NCI-H146 treated with DMSO at 0.1 percent for 48 hours (cell line): ENCODE measurements around the gene EP400.
A peak's percentile ranks its signal among the peaks of the same experiment; 100 is the strongest.

Source experiments
- DNase-seq: peaks from one replicate; lab custom pipeline; 2025; ENCODE audit not compliant: unreplicated experiment; lab: John Stamatoyannopoulos, UW

The EP400 gene

GRCh38 chr12:131923260-131923659 is 26.5 kb upstream of the EP400 start:
- DNase-seq = no peak

GRCh38 chr12:131927110-131928079 is 22.3 kb upstream of the EP400 start:
- no peak for DNase-seq

GRCh38 chr12:131928080-131928710 is 21.5 kb upstream of the EP400 start:
- DNase-seq = no peak

GRCh38 chr12:131928711-131929580 is 20.8 kb upstream of the EP400 start, which contains the start of gene PUS1:
PUS1 (plus strand) TSS chr12:131929276; CDS start chr12:131929723, 447 bp downstream.
- DNase-seq = peak; percentile 83

GRCh38 chr12:131929581-131930456 is 19.9 kb upstream of the EP400 start:
- DNase-seq = peak; percentile 13

GRCh38 chr12:131930510-131930909 is 19.2 kb upstream of the EP400 start:
- DNase-seq = no peak

GRCh38 chr12:131933387-131933786 is 16.4 kb upstream of the EP400 start:
- no peak for DNase-seq

- no peak for DNase-seq
Measured at GRCh38 chr12:131934535-131934934, 15.2 kb upstream of the EP400 start.

GRCh38 chr12:131938082-131938481 is 11.7 kb upstream of the EP400 start:
- no peak for DNase-seq

- no peak for DNase-seq
Measured at GRCh38 chr12:131939007-131939406, 10.7 kb upstream of the EP400 start.

GRCh38 chr12:131940141-131940547 is 9.6 kb upstream of the EP400 start:
- DNase-seq = no peak

- DNase-seq = no peak
Measured at GRCh38 chr12:131941116-131941986, 8.4 kb upstream of the EP400 start.

- DNase-seq = no peak
Measured at GRCh38 chr12:131941987-131942341, 7.8 kb upstream of the EP400 start.

GRCh38 chr12:131942671-131943070 is 7.1 kb upstream of the EP400 start:
- no peak for DNase-seq

GRCh38 chr12:131943389-131943788 is 6.4 kb upstream of the EP400 start:
- DNase-seq = no peak

GRCh38 chr12:131943876-131944275 is 5.9 kb upstream of the EP400 start:
- DNase-seq = no peak

- DNase-seq = no peak
Measured at GRCh38 chr12:131944601-131945251, 5.0 kb upstream of the EP400 start.

GRCh38 chr12:131946757-131947156 is 3.0 kb upstream of the EP400 start:
- DNase-seq = no peak
